ENCODE results near the gene HORMAD2.
"Not testable (repeated sequence)": the region's sequence is repeated elsewhere in the genome, so short reads cannot be mapped to it uniquely, and the experiment has no call there.

The HORMAD2 gene

GRCh38 chr22:30193031-30193775, 112.9 kb downstream of the HORMAD2 start:
- DNase-seq: no peak

GRCh38 chr22:30195245-30196140, 115.2 kb downstream of the HORMAD2 start:
- no peak for DNase-seq

- no peak for DNase-seq
These were observed 116.0 kb downstream of the HORMAD2 start for GRCh38 chr22:30196141-30196879.

GRCh38 chr22:30196880-30197336, 116.6 kb downstream of the HORMAD2 start:
- DNase-seq: no peak

- DNase-seq: no peak
These were observed 117.1 kb downstream of the HORMAD2 start for GRCh38 chr22:30197389-30197788.

- DNase-seq: no peak
These were observed 118.0 kb downstream of the HORMAD2 start for GRCh38 chr22:30198152-30198825.

GRCh38 chr22:30198921-30199320, 118.7 kb downstream of the HORMAD2 start:
- no peak for DNase-seq

DNA sequence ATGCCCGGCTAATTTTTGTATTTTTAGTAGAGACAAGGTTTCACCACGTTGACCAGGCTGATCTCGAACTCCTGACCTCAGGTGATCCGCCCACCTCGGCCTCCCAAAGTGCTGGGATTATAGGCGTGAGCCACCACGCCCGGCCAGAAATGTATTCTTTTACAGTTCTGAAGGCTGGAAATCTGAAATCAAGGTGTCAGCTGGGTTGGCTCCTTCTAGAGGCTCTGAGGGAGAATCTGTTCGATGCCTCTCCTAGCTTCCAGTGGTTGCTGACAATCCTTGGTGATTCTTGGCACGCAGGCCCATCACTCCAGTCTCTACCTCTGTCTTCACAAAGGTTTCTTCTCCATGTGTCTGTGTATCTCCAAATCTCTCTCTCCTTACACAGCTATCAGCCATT, 120.6 kb downstream of the HORMAD2 start:
- DNase-seq: not testable (repeated sequence)

DNA sequence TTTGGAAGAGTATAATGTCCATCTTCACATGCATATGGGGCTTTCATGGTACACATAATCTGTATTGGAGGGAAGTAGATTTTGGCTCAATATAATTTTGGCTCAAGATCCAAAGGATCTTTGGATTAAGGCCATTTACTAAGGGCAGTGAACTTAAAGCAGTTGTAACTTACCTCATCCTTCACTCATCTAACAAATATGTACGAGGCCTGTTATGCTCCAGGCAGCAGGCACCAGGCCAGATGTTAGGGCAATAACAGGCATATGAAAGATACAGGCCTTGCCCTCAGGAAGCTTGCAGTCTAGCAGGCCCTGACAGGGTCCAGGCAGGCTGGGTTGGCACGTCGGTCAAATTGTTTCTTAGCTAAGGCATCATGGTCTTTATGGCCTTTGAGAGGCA, 121.7 kb downstream of the HORMAD2 start:
- no peak for DNase-seq

DNA sequence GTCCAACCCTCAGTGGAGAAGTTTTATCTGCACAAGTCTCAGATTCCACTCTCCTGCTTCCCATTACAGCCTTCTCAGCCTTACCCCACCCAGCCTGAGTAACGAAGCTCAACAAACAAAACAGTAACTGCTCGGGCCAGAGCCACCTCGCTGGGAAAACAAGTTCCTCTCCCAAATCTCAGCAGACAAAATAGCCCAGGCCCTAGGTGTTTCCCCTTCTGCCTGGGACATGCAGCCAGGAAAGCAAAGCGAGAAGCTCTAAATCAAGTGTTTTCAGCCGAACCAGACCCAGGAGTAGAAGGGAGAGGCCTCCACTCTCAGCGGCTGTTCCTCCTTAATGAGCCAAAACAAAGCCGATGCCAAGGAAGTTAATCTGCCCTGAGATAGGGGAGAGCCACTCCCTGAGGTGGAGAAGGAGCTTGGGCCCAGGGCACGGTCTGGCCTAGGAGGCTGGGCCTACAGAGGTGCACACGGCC, 122.3 kb downstream of the HORMAD2 start:
- no peak for DNase-seq

DNA sequence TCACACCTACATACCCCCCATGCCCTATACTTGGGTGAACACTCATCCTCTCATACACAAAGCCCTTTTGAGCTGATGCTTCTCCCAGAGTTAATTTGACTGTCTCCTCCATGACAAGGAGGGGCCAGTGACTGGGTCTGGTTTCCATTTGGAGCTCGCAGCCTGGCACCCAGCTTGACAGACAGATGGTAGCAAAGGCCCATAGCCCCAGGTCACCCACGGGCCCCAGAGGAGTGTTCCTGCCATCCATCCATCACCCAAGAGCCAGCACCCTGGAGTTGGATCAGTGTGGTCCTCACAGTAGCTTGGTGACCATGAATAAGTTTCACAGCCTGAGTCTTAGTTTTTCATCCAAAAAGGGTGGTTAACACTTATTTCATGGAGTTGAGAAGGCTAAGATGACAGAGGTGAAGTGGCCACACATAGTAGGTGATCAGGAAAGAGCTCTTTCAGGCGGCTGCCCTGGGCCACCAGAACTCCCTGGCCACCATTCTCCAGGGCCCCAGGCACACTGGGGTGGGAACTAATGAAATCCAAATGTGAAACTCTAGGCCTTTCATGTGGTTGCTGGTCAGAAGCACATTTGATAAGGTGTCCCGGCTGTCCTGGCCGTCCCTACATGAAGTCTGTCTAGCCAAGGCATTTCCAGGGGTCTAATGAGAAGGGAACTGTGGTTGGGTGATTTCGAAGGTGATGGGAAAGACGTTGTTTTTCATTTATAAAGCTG, 123.9 kb downstream of the HORMAD2 start:
- no peak for DNase-seq

- no peak for DNase-seq
These were observed 124.5 kb downstream of the HORMAD2 start for GRCh38 chr22:30204742-30205111.

DNA sequence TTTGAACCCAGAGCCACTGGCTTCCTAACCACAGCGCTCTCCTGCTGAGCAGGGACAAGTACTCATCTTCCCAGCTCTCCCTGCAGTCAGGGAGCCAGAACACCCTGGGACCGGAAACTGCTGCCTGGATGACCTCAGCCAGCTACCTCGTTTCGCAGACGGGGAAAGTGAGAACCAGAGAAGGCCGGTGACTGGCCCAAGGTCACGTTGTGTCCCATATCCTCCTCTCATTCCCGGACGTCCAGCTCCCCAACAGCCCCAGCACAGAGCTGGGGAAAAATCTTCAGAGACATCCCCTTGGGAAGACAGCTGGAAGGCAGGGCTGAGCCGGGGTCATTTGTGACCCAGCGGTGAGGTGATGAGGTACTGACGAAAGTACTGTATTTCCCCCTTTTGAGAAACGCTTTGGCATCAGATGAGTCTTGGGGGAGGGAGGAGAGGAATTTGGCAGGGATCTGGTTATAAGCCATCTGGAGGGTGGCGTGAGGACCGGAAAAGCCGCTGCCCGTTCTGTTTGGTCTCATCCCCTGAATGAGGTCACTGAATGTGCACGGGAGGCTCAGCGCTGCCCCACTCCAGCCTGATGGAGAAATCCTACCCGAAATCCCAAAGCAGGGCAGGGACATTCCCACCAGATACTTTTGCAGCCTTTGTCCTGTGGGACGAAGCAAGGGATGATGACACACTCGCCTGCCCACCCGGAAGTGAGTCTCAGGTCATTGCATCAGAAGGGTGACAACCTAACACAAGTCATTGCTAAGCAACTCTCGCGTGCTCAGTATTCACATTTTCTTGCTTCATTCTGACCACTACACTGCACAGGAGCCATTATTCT, 125.2 kb downstream of the HORMAD2 start:
- DNase-seq: no peak

DNA sequence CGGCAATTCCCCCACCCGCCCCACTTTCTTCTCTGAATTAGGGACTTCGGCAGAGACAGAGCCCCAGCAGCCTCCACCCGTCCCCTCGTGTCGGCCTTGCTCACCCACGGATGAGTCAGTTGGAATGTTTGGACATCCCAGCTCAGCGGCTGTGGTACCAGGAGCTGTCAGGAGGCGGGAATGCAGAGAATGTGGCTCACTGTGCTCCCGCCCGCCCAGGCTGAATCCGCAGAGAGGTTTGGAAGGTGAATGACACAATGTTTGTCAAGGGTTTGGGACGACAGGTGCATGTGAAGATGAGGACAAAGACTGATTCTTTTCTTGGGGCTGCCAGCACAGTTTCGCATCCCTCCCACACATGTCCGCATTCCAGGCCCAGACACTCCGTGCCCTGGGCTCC, 126.7 kb downstream of the HORMAD2 start:
- no peak for DNase-seq

GRCh38 chr22:30208631-30209603, 128.7 kb downstream of the HORMAD2 start:
- no peak for DNase-seq

- DNase-seq: no peak
These were observed 129.4 kb downstream of the HORMAD2 start for GRCh38 chr22:30209642-30210041.

- no peak for DNase-seq
These were observed 130.1 kb downstream of the HORMAD2 start for GRCh38 chr22:30210235-30210909.

GRCh38 chr22:30211124-30211820, 131.0 kb downstream of the HORMAD2 start:
- DNase-seq: no peak

Measured in NCI-H2081 treated with DMSO at 0.1 percent for 48 hours (cell line).